Prostate gland (tissue), 2 donors: Measurements from ENCODE around the gene IL20RA.

ENCODE experiments used
- POLR2A ChIP-seq: fragments of 450-650 bp; IDR thresholded peaks from one replicate; pipeline ENCODE4 v1.6.1; 2016; ENCODE audit warnings: antibody characterized with exemption, mild to moderate bottlenecking
- POLR2AphosphoS5 ChIP-seq: sonication (generic); formaldehyde crosslinking; IDR thresholded peaks from one replicate; pipeline ENCODE4 v1.6.1; 2017; ENCODE audit warnings: antibody characterized with exemption
- TF ChIP-seq, protein P1 (sequence below), 4 experiments: fragments of 200-600 bp in 2 of 4; fragments of 450-650 bp in 2 of 4; sonication (generic) in 2 of 4; IDR thresholded peaks; 1 replicate in 3 of 4; 2 replicates in 1 of 4; pipeline ENCODE4 v1.5.1; 2016 to 2019; ENCODE audit warnings: antibody characterized with exemption in 4 of 4, mild to moderate bottlenecking in 2 of 4, moderate library complexity in 2 of 4

DNA sequence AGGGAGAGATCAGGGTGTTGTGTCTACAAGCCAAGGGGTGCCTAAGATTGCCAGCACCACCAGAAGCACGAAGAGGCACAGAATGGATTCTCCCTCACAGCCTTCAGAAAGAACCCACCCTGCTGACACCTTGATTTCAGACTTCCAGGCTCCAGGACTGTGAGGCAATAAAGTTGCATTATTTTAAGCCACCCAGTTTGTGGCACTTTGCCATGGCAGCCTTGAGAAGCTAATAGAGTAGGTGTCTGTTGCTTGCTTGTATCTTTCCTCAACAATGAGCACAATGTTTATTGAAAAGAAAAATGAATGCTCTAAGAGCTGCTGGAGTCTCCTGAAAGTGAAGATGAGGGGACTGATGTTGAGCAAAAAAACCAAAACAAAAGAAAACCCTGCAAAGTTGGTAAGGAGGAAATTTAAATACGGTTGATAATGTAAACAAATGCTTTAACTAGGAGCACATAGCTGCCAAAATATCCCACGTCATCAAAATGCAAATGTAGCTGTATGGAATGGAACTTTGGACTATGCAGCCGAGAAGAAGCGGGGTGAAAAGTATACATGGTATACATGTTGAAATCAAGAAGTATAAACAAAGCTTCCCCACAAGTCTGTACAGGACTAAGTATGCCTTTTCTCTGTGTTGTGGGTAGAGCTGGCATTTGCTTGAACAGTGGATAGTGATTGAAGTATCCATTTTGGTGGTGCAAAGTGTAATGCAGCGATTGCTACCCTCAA is 8.0 kb downstream of the IL20RA start:
- TF ChIP-seq, protein P1, sequence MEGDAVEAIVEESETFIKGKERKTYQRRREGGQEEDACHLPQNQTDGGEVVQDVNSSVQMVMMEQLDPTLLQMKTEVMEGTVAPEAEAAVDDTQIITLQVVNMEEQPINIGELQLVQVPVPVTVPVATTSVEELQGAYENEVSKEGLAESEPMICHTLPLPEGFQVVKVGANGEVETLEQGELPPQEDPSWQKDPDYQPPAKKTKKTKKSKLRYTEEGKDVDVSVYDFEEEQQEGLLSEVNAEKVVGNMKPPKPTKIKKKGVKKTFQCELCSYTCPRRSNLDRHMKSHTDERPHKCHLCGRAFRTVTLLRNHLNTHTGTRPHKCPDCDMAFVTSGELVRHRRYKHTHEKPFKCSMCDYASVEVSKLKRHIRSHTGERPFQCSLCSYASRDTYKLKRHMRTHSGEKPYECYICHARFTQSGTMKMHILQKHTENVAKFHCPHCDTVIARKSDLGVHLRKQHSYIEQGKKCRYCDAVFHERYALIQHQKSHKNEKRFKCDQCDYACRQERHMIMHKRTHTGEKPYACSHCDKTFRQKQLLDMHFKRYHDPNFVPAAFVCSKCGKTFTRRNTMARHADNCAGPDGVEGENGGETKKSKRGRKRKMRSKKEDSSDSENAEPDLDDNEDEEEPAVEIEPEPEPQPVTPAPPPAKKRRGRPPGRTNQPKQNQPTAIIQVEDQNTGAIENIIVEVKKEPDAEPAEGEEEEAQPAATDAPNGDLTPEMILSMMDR (IDR thresholded peaks at IDR 0.05) = no peak
- TF ChIP-seq POLR2A (no peak), POLR2AphosphoS5 (no peak)
